HepG2 (cell line): ENCODE measurements around the gene GPS2. TPM values are rescaled to one million over a fixed set of nuclear protein-coding genes. Genes with fewer than 3 reads are reported as not detected.

Experiments
- FOXA1 ChIP-seq, 2 experiments: fragments of 450-650 bp in 1 of 2; sonication (generic) in 1 of 2; formaldehyde crosslinking in 1 of 2; IDR thresholded peaks; 2 replicates each; pipeline versions ENCODE4 v1.4.0 to v1.6.1; 2016 to 2020; ENCODE audit warnings: missing genetic modification reagents in 1 of 2
- PRPF4 ChIP-seq: fragments of 200-400 bp; formaldehyde crosslinking; IDR thresholded peaks from 2 replicates; pipeline ENCODE4 v1.6.1; 2016; ENCODE audit warnings: low read length, low read depth; ENCODE audit not compliant: poor library complexity, severe bottlenecking
- REL ChIP-seq: sonication (generic); formaldehyde crosslinking; conservative IDR thresholded peaks from 2 replicates; pipeline ENCODE4 v1.8.0; 2022; ENCODE audit warnings: mild to moderate bottlenecking, missing genetic modification reagents, moderate library complexity
- SIN3A ChIP-seq: IDR thresholded peaks from 2 replicates; pipeline ENCODE4 v1.6.1; 2011; ENCODE audit warnings: low read depth, mild to moderate bottlenecking, control low read depth, low read length, borderline replicate concordance
- SMAD1 ChIP-seq: sonication (generic); formaldehyde crosslinking; IDR thresholded peaks from 2 replicates; pipeline ENCODE4 v1.4.0; 2020; ENCODE audit warnings: missing genetic modification reagents, low read depth, mild to moderate bottlenecking, borderline replicate concordance
- SMC3 ChIP-seq: IDR thresholded peaks from 2 replicates; pipeline ENCODE4 v1.6.1; 2011; ENCODE audit warnings: low read length, improper control_type of control experiment
- TGIF2 ChIP-seq: IDR thresholded peaks from 2 replicates; pipeline ENCODE4 v1.6.1; 2016; ENCODE audit warnings: control low read depth, missing compliant biosample characterization
- ZNF678 ChIP-seq: sonication (generic); formaldehyde crosslinking; IDR thresholded peaks from 2 replicates; pipeline ENCODE4 v1.4.0; 2020; ENCODE audit warnings: mild to moderate bottlenecking, missing genetic modification reagents
- polyA plus RNA-seq, 8 experiments: library from polyadenylated mRNA; depleted of rRNA in 3 of 8; stranded (reverse) in 7 of 8; unstranded in 1 of 8; fragments of >200 nt; fragmentation: Illumina TruSeq in 4 of 8; extraction: Trizol in 4 of 8; gene quantifications; 2 replicates each; pipeline versions ENCODE4 v1.2.1 to v1.2.3, GENCODE V29; 2011 to 2016; ENCODE audit warnings: low read depth in 4 of 8, missing spikeins in 1 of 8, mixed read lengths in 1 of 8; ENCODE audit not compliant: insufficient read depth in 1 of 8
- total RNA-seq, 5 experiments: library from RNA; depleted of rRNA; stranded (reverse); fragments of >200 nt; fragmentation: Illumina TruSeq; extraction: Trizol; gene quantifications; 2 replicates each; pipeline ENCODE4 v1.2.3, GENCODE V29; 2016; ENCODE audit warnings: low read depth in 1 of 5
- TF ChIP-seq, protein P1 (sequence below): sonication (generic); formaldehyde crosslinking; IDR thresholded peaks from 2 replicates; pipeline ENCODE4 v1.5.0; 2020; ENCODE audit warnings: missing genetic modification reagents, mild to moderate bottlenecking, borderline replicate concordance
- TF ChIP-seq, protein P2 (sequence below): sonication (generic); formaldehyde crosslinking; IDR thresholded peaks from 2 replicates; pipeline ENCODE4 v1.5.1; 2020; ENCODE audit warnings: mild to moderate bottlenecking, missing genetic modification reagents, moderate library complexity
- TF ChIP-seq, protein P3 (sequence below): sonication (generic); formaldehyde crosslinking; IDR thresholded peaks from one replicate; pipeline ENCODE4 v1.5.1; 2020; ENCODE audit warnings: mild to moderate bottlenecking, missing genetic modification reagents; ENCODE audit errors: not compliant biosample characterization
- TF ChIP-seq, protein P4 (sequence below): sonication (generic); formaldehyde crosslinking; IDR thresholded peaks from 2 replicates; pipeline ENCODE4 v1.4.0; 2020; ENCODE audit warnings: missing genetic modification reagents, borderline replicate concordance
- TF ChIP-seq, protein P5 (sequence below): sonication (generic); formaldehyde crosslinking; IDR thresholded peaks from 2 replicates; pipeline ENCODE4 v1.4.0; 2020; ENCODE audit warnings: missing genetic modification reagents

GPS2 gene
- total and polyA plus RNA-seq, 2 of the 13 experiments (the other 11 are each of a cell fraction or from before 2014, with no cell fraction given), result 58.0 to 59.4 TPM

DNA sequence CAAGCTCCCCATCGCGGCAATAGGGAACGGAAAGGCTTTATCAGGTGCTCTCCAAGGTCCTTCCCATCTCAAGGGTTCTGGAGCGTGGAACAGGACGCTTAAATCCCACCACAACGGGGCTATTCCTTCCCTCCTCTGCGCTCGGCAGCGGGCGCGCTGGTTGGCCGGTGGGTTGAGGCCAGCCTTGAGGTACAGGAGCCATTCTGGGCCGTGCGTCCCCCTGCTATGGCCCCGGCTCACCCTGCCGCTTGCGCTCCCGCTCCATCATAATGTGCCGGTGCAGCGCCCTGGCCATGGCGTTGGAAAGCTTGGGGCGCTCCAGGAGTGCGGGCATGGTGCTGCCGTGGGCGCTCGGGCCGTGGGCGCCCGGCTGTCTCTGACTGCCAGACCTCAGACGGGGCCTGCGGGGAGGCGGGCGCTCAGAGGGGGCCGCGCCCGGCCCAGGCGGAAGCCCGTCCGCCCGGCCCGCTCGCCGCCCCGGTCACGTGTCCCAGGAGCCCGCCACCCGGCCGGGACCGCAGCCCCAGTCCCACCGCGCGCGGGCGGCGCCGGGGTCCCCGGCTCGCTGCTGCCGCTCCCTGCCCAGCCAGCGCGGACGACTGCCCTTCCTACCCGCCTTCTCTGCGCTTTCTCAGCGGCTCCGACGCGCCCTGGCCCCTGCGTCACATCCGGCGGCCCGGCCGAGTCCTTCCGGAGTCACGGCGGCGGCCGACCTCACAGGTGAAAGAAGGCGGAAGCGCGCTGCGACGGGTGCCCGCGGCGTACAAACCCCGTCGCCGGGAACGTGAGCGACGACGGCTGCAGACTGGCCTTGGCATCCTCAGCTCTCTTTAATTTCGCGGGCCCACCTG is at the start of gene GPS2 (continued):
- TF ChIP-seq TGIF2 (CRISPR knock-in tag) (0 out of 2 replicates have a peak, but pooled peaks have one; percentile 53), SIN3A (peak; percentile 78; the same call in 1 of the 2 replicates), PRPF4 (no peak), ZNF678 (CRISPR knock-in tag) (no peak), SMAD1 (CRISPR knock-in tag) (no peak), SMC3 (no peak), REL (peak; percentile 69; the same call in 1 of the 2 replicates), FOXA1 (IDR thresholded peaks at IDR 0.05) (no peak), FOXA1 (CRISPR knock-in tag; IDR thresholded peaks at IDR 0.05) (no peak)
- TF ChIP-seq, protein P1, sequence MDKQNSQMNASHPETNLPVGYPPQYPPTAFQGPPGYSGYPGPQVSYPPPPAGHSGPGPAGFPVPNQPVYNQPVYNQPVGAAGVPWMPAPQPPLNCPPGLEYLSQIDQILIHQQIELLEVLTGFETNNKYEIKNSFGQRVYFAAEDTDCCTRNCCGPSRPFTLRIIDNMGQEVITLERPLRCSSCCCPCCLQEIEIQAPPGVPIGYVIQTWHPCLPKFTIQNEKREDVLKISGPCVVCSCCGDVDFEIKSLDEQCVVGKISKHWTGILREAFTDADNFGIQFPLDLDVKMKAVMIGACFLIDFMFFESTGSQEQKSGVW, result no peak
- TF ChIP-seq, protein P2, sequence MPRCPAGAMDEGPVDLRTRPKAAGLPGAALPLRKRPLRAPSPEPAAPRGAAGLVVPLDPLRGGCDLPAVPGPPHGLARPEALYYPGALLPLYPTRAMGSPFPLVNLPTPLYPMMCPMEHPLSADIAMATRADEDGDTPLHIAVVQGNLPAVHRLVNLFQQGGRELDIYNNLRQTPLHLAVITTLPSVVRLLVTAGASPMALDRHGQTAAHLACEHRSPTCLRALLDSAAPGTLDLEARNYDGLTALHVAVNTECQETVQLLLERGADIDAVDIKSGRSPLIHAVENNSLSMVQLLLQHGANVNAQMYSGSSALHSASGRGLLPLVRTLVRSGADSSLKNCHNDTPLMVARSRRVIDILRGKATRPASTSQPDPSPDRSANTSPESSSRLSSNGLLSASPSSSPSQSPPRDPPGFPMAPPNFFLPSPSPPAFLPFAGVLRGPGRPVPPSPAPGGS, result peak; percentile 73; the same call in 1 of the 2 replicates
- TF ChIP-seq, protein P3, sequence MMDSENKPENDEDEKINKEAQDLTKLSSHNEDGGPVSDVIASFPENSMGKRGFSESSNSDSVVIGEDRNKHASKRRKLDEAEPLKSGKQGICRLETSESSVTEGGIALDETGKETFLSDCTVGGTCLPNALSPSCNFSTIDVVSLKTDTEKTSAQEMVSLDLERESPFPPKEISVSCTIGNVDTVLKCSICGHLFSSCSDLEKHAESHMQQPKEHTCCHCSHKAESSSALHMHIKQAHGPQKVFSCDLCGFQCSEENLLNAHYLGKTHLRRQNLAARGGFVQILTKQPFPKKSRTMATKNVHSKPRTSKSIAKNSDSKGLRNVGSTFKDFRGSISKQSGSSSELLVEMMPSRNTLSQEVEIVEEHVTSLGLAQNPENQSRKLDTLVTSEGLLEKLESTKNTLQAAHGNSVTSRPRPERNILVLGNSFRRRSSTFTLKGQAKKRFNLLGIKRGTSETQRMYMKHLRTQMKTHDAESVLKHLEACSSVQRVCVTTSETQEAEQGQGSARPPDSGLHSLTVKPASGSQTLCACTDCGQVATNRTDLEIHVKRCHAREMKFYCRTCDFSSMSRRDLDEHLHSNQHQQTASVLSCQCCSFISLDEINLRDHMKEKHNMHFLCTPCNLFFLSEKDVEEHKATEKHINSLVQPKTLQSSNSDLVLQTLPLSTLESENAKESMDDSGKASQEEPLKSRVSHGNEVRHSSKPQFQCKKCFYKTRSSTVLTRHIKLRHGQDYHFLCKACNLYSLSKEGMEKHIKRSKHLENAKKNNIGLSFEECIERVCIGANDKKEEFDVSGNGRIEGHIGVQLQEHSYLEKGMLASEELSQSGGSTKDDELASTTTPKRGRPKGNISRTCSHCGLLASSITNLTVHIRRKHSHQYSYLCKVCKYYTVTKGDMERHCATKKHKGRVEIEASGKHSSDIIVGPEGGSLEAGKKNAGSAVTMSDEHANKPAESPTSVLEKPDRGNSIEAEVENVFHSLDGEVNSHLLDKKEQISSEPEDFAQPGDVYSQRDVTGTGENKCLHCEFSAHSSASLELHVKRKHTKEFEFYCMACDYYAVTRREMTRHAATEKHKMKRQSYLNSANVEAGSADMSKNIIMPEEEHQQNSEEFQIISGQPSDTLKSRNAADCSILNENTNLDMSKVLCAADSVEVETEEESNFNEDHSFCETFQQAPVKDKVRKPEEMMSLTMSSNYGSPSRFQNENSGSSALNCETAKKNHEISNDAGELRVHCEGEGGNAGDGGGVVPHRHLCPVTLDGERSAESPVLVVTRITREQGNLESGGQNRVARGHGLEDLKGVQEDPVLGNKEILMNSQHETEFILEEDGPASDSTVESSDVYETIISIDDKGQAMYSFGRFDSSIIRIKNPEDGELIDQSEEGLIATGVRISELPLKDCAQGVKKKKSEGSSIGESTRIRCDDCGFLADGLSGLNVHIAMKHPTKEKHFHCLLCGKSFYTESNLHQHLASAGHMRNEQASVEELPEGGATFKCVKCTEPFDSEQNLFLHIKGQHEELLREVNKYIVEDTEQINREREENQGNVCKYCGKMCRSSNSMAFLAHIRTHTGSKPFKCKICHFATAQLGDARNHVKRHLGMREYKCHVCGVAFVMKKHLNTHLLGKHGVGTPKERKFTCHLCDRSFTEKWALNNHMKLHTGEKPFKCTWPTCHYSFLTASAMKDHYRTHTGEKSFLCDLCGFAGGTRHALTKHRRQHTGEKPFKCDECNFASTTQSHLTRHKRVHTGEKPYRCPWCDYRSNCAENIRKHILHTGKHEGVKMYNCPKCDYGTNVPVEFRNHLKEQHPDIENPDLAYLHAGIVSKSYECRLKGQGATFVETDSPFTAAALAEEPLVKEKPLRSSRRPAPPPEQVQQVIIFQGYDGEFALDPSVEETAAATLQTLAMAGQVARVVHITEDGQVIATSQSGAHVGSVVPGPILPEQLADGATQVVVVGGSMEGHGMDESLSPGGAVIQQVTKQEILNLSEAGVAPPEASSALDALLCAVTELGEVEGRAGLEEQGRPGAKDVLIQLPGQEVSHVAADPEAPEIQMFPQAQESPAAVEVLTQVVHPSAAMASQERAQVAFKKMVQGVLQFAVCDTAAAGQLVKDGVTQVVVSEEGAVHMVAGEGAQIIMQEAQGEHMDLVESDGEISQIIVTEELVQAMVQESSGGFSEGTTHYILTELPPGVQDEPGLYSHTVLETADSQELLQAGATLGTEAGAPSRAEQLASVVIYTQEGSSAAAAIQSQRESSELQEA (CRISPR knock-in tag), result no peak
- TF ChIP-seq, protein P4, sequence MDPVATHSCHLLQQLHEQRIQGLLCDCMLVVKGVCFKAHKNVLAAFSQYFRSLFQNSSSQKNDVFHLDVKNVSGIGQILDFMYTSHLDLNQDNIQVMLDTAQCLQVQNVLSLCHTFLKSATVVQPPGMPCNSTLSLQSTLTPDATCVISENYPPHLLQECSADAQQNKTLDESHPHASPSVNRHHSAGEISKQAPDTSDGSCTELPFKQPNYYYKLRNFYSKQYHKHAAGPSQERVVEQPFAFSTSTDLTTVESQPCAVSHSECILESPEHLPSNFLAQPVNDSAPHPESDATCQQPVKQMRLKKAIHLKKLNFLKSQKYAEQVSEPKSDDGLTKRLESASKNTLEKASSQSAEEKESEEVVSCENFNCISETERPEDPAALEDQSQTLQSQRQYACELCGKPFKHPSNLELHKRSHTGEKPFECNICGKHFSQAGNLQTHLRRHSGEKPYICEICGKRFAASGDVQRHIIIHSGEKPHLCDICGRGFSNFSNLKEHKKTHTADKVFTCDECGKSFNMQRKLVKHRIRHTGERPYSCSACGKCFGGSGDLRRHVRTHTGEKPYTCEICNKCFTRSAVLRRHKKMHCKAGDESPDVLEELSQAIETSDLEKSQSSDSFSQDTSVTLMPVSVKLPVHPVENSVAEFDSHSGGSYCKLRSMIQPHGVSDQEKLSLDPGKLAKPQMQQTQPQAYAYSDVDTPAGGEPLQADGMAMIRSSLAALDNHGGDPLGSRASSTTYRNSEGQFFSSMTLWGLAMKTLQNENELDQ, result 0 out of 2 replicates have a peak, but pooled peaks have one; percentile 48
- TF ChIP-seq, protein P5, sequence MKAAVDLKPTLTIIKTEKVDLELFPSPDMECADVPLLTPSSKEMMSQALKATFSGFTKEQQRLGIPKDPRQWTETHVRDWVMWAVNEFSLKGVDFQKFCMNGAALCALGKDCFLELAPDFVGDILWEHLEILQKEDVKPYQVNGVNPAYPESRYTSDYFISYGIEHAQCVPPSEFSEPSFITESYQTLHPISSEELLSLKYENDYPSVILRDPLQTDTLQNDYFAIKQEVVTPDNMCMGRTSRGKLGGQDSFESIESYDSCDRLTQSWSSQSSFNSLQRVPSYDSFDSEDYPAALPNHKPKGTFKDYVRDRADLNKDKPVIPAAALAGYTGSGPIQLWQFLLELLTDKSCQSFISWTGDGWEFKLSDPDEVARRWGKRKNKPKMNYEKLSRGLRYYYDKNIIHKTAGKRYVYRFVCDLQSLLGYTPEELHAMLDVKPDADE, result no peak
